Neural cell (in vitro differentiated cells): ENCODE measurements around the gene ENAH.

Experiments used
- CTCF ChIP-seq: fragments of 450-650 bp; IDR thresholded peaks from 2 replicates; pipeline ENCODE4 v1.5.1; 2014; ENCODE audit warnings: antibody characterized with exemption, mild to moderate bottlenecking, moderate library complexity; ENCODE audit not compliant: poor library complexity, severe bottlenecking
- EP300 ChIP-seq: fragments of 450-650 bp; conservative IDR thresholded peaks from 2 replicates; pipeline ENCODE4 v1.6.1; 2014; ENCODE audit warnings: antibody characterized with exemption, mild to moderate bottlenecking, moderate library complexity; ENCODE audit not compliant: poor library complexity, severe bottlenecking
- EZH2 ChIP-seq: fragments of 200-600, 300-800 bp; shearing (Covaris generic), sonication (generic); IDR thresholded peaks from 2 replicates; pipeline ENCODE4 v1.6.1; 2014; ENCODE audit warnings: antibody characterized with exemption, low read length, borderline replicate concordance, mild to moderate bottlenecking; ENCODE audit not compliant: insufficient read depth, poor library complexity, severe bottlenecking
- POLR2AphosphoS5 ChIP-seq: IDR thresholded peaks from 2 replicates; pipeline ENCODE4 v1.6.1; 2012
- RAD21 ChIP-seq: fragments of 450-650 bp; conservative IDR thresholded peaks from 2 replicates; pipeline ENCODE4 v1.6.1; 2014; ENCODE audit warnings: antibody characterized with exemption, mild to moderate bottlenecking, moderate library complexity
- REST ChIP-seq: IDR thresholded peaks from 2 replicates; pipeline ENCODE4 v1.6.1; 2012; ENCODE audit warnings: borderline replicate concordance
- SMC3 ChIP-seq: fragments of 450-650 bp; conservative IDR thresholded peaks from 2 replicates; pipeline ENCODE4 v1.6.1; 2014; ENCODE audit warnings: antibody characterized with exemption, mild to moderate bottlenecking, moderate library complexity; ENCODE audit not compliant: poor library complexity
- TAF1 ChIP-seq: IDR thresholded peaks from 2 replicates; pipeline ENCODE4 v1.6.1; 2012; ENCODE audit warnings: low read depth

GRCh38 chr1:225471109-225471452 is 181.8 kb downstream of the ENAH start:
- TF ChIP-seq REST (no peak), SMC3 (no peak), EZH2 (no peak), CTCF (no peak), EP300 (no peak), RAD21 (no peak), POLR2AphosphoS5 (no peak), TAF1 (no peak)
